Fibroblast of lung (primary cell): Measurements from ENCODE around the gene PTPRE. TPM values are rescaled to one million over a fixed set of nuclear protein-coding genes. Genes with fewer than 3 reads are reported as not detected.

Source experiments
- DNase-seq, 2 donors: peaks; one replicate each; pipeline versions ENCODE4 v3.0.0 to v3.0.0-alpha.2; 2010; ENCODE audit warnings: low read depth in 2 of 2
- H2AFZ ChIP-seq: 2 replicates; pipeline ENCODE4 v1.5.1; 2012; ENCODE audit warnings: low read length, control low read depth, inconsistent platforms
- H3K27ac ChIP-seq: 2 replicates; pipeline ENCODE4 v1.5.1; 2011; ENCODE audit warnings: low read length, control low read depth; ENCODE audit not compliant: insufficient read depth
- H3K27me3 ChIP-seq: 2 replicates; pipeline ENCODE4 v1.5.1; 2011; ENCODE audit warnings: mild to moderate bottlenecking, low read length; ENCODE audit not compliant: control insufficient read depth, insufficient read depth
- H3K36me3 ChIP-seq: 2 replicates; pipeline ENCODE4 v1.5.1; 2011; ENCODE audit warnings: low read length; ENCODE audit not compliant: control insufficient read depth, insufficient read depth
- H3K4me1 ChIP-seq: 2 replicates; pipeline ENCODE4 v1.5.1; 2011; ENCODE audit warnings: low read length; ENCODE audit not compliant: control insufficient read depth, insufficient read depth; ENCODE audit errors: extremely low read depth
- H3K4me2 ChIP-seq: 2 replicates; pipeline ENCODE4 v1.5.1; 2011; ENCODE audit warnings: low read length, control low read depth; ENCODE audit not compliant: insufficient read depth; ENCODE audit errors: extremely low read depth
- H3K4me3 ChIP-seq, 4 experiments: fragments of 200-600 bp in 1 of 4; sonication (generic) in 1 of 4; replicated peaks in 1 of 4; 2 replicates each; pipeline ENCODE4 v1.5.1; 2011 to 2016; ENCODE audit warnings: low read length in 4 of 4, low read depth in 3 of 4, mild to moderate bottlenecking in 3 of 4, control low read depth in 2 of 4, inconsistent platforms in 1 of 4, mixed read lengths in 1 of 4; ENCODE audit not compliant: insufficient read depth in 1 of 4; ENCODE audit errors: control extremely low read depth in 1 of 4
- H3K79me2 ChIP-seq: 2 replicates; pipeline ENCODE4 v1.5.1; 2012; ENCODE audit warnings: mild to moderate bottlenecking, low read length, inconsistent platforms; ENCODE audit not compliant: control insufficient read depth, insufficient read depth
- H3K9ac ChIP-seq: 2 replicates; pipeline ENCODE4 v1.5.1; 2011; ENCODE audit warnings: mild to moderate bottlenecking, low read length, control low read depth; ENCODE audit not compliant: insufficient read depth
- H3K9me3 ChIP-seq: 2 replicates; pipeline ENCODE4 v1.5.1; 2012; ENCODE audit warnings: low read depth, low read length; ENCODE audit not compliant: control insufficient read depth, insufficient read depth
- H4K20me1 ChIP-seq: 2 replicates; pipeline ENCODE4 v1.5.1; 2011; ENCODE audit warnings: low read length; ENCODE audit not compliant: control insufficient read depth, insufficient read depth; ENCODE audit errors: extremely low read depth
- CTCF ChIP-seq, 2 donors: IDR thresholded peaks in 1 of 2; conservative IDR thresholded peaks in 1 of 2; 1 replicate in 1 of 2; 2 replicates in 1 of 2; pipeline ENCODE4 v1.5.1; 2011 to 2012; ENCODE audit warnings: low read length in 2 of 2, control low read depth in 1 of 2, inconsistent platforms in 1 of 2, low read depth in 1 of 2, mild to moderate bottlenecking in 1 of 2
- EZH2 ChIP-seq: IDR thresholded peaks from 2 replicates; pipeline ENCODE4 v1.5.1; 2012; ENCODE audit warnings: low read length, control low read depth, mild to moderate bottlenecking; ENCODE audit errors: missing control alignments
- polyA plus RNA-seq, 2 donors: library from polyadenylated mRNA; depleted of rRNA in 1 of 2; stranded (reverse) in 1 of 2; unstranded in 1 of 2; fragments of >200 nt; gene quantifications; 2 replicates each; pipeline ENCODE4 v1.2.1, GENCODE V29; 2011 to 2012; ENCODE audit warnings: missing spikeins in 1 of 2
- total RNA-seq: library from RNA; depleted of rRNA; stranded (reverse); fragments of >200 nt; gene quantifications from 2 replicates; pipeline ENCODE4 v1.2.1, GENCODE V29; 2014

The PTPRE gene
- total and polyA plus RNA-seq, 2 donors (not counting 1 experiment from before 2014, with no cell fraction given), result 0.75 to 1.8 TPM

- peak; percentile 73 to 92 for DNase-seq
- Histone ChIP-seq H3K4me3 (peak overlapping the region in 1 of 4 experiments; percentile 55), H3K9me3 (no peaks in the 10 kb centered on the region), H3K4me1 (peaks cover 18% of the 10 kb centered on the region), H3K9ac (no peak overlapping the region), H3K4me2 (peak overlapping the region; percentile 71), H3K27me3 (no peaks in the 10 kb centered on the region), H3K79me2 (no peaks in the 10 kb centered on the region), H4K20me1 (no peaks in the 10 kb centered on the region), H3K27ac (peak overlapping the region; percentile 59), H3K36me3 (no peaks in the 10 kb centered on the region), H2AFZ (no peak overlapping the region)
- no peak for TF ChIP-seq CTCF (conservative IDR thresholded peaks at IDR 0.05 in 1 of 2, IDR thresholded peaks at IDR 0.05 in 1 of 2; ENCODE audit: low read depth in 1 of 2, low read length in 2 of 2)
- no peak for TF ChIP-seq EZH2
Measured at GRCh38 chr10:127908106-127908958, 1.4 kb downstream of the PTPRE start.

GRCh38 chr10:127908959-127909267 is 2.0 kb downstream of the PTPRE start:
- Histone ChIP-seq H3K9me3 (no peaks in the 10 kb centered on the region), H2AFZ (no peak overlapping the region), H3K27ac (peak overlapping the region; percentile 51), H3K27me3 (no peaks in the 10 kb centered on the region), H3K4me1 (peaks cover 18% of the 10 kb centered on the region), H3K4me3 (no peak overlapping the region), H3K4me2 (no peak overlapping the region), H3K79me2 (no peaks in the 10 kb centered on the region), H4K20me1 (no peaks in the 10 kb centered on the region), H3K9ac (no peak overlapping the region), H3K36me3 (no peaks in the 10 kb centered on the region)
- no peak for DNase-seq
- TF ChIP-seq EZH2 (no peak), CTCF (conservative IDR thresholded peaks at IDR 0.05 in 1 of 2, IDR thresholded peaks at IDR 0.05 in 1 of 2; ENCODE audit: low read depth in 1 of 2, low read length in 2 of 2) (no peak)

- no peaks in the 10 kb centered on the region for H3K9me3 ChIP-seq
- no peak for DNase-seq
- H3K36me3 ChIP-seq, result no peaks in the 10 kb centered on the region
- no peak overlapping the region for H3K4me2 ChIP-seq
- H3K27me3 ChIP-seq, result no peaks in the 10 kb centered on the region
- TF ChIP-seq EZH2 (no peak), CTCF (conservative IDR thresholded peaks at IDR 0.05 in 1 of 2, IDR thresholded peaks at IDR 0.05 in 1 of 2; ENCODE audit: low read depth in 1 of 2, low read length in 2 of 2) (no peak)
- H4K20me1 ChIP-seq, result no peaks in the 10 kb centered on the region
- peaks cover 18% of the 10 kb centered on the region for H3K4me1 ChIP-seq
- H2AFZ ChIP-seq, result no peak overlapping the region
- H3K4me3 ChIP-seq, result no peak overlapping the region
- H3K27ac ChIP-seq, result no peak overlapping the region
- H3K79me2 ChIP-seq, result no peaks in the 10 kb centered on the region
- H3K9ac ChIP-seq, result no peak overlapping the region
Measured at GRCh38 chr10:127909716-127910463, 3.0 kb downstream of the PTPRE start.
